HG02588 (cell line): Measurements from ENCODE around the gene TRAPPC12.
"Not testable (repeated sequence)": the region's sequence is repeated elsewhere in the genome, so short reads cannot be mapped to it uniquely, and the experiment has no call there.

Experiments used
- ATAC-seq: cut with Tn5 transposase; IDR thresholded peaks from one replicate; pipeline ENCODE4 v1.9.1; 2021; ENCODE audit warnings: mild to moderate bottlenecking, moderate library complexity; ENCODE audit not compliant: unreplicated experiment

The TRAPPC12 gene

GRCh38 chr2:3368261-3368722 is 11.2 kb upstream of the TRAPPC12 start:
- no peak for ATAC-seq

GRCh38 chr2:3369340-3370181 is 9.9 kb upstream of the TRAPPC12 start:
- not testable (repeated sequence) for ATAC-seq

GRCh38 chr2:3376821-3377220 is 2.7 kb upstream of the TRAPPC12 start:
- ATAC-seq, result no peak

GRCh38 chr2:3377279-3377611 is 2.2 kb upstream of the TRAPPC12 start:
- peak; percentile 13 for ATAC-seq

- ATAC-seq, result peak; percentile 78
Observed at GRCh38 chr2:3377612-3378432, 1.7 kb upstream of the TRAPPC12 start, which contains the start of gene EIPR1. Gene EIPR1, minus strand, starts transcription at chr2:3377818. Its CDS starts 129 bp downstream, at chr2:3377689.

- ATAC-seq, result no peak
Observed at GRCh38 chr2:3379339-3379646, 201 bp upstream of the TRAPPC12 start.

- no peak for ATAC-seq
Observed at GRCh38 chr2:3386448-3386958, 7.0 kb downstream of the TRAPPC12 start.

GRCh38 chr2:3387011-3387410 is 7.5 kb downstream of the TRAPPC12 start:
- ATAC-seq, result no peak

GRCh38 chr2:3387644-3388411 is 8.3 kb downstream of the TRAPPC12 start:
- no peak for ATAC-seq

GRCh38 chr2:3388412-3388738 is 8.9 kb downstream of the TRAPPC12 start:
- ATAC-seq, result no peak

GRCh38 chr2:3389193-3389592 is 9.7 kb downstream of the TRAPPC12 start:
- no peak for ATAC-seq

GRCh38 chr2:3390041-3390440 is 10.5 kb downstream of the TRAPPC12 start:
- ATAC-seq, result no peak

GRCh38 chr2:3392216-3392615 is 12.7 kb downstream of the TRAPPC12 start:
- no peak for ATAC-seq

GRCh38 chr2:3396920-3397559 is 17.5 kb downstream of the TRAPPC12 start:
- peak; percentile 75 for ATAC-seq

GRCh38 chr2:3398857-3399256 is 19.4 kb downstream of the TRAPPC12 start:
- no peak for ATAC-seq

- no peak for ATAC-seq
Observed at GRCh38 chr2:3399381-3399780, 19.9 kb downstream of the TRAPPC12 start.

- no peak for ATAC-seq
Observed at GRCh38 chr2:3399829-3400228, 20.3 kb downstream of the TRAPPC12 start.

- peak; percentile 98 for ATAC-seq
Observed at GRCh38 chr2:3403587-3404334, 24.3 kb downstream of the TRAPPC12 start.

- ATAC-seq, result no peak
Observed at GRCh38 chr2:3404349-3404894, 24.9 kb downstream of the TRAPPC12 start.

- no peak for ATAC-seq
Observed at GRCh38 chr2:3405307-3405706, 25.8 kb downstream of the TRAPPC12 start.
